SJSA1 (cell line): ENCODE results near the gene CLTCL1. TPM values are rescaled to one million over a fixed set of nuclear protein-coding genes. Genes with fewer than 3 reads are reported as not detected.

ENCODE experiments used
- DNase-seq, 2 experiments: peaks; one replicate each; pipeline ENCODE4 v3.0.0-alpha.2; 2015 to 2020; ENCODE audit warnings: low spot score in 2 of 2, low read depth in 1 of 2
- H3K27ac ChIP-seq: fragments of 250-450 bp; sonication (Bioruptor Pico); 2 replicates; pipeline ENCODE4 v1.5.1; 2020; ENCODE audit warnings: mild to moderate bottlenecking, moderate library complexity
- H3K27me3 ChIP-seq: fragments of 250-450 bp; sonication (Bioruptor Pico); replicated peaks from 2 replicates; pipeline ENCODE4 v1.5.1; 2020; ENCODE audit warnings: mild to moderate bottlenecking, moderate library complexity
- H3K36me3 ChIP-seq: fragments of 250-450 bp; sonication (Bioruptor Pico); 2 replicates; pipeline ENCODE4 v1.5.1; 2020; ENCODE audit warnings: mild to moderate bottlenecking
- H3K4me1 ChIP-seq: fragments of 250-450 bp; sonication (Bioruptor Pico); replicated peaks from 2 replicates; pipeline ENCODE4 v1.6.1; 2021; ENCODE audit warnings: mild to moderate bottlenecking
- H3K4me3 ChIP-seq: fragments of 250-450 bp; sonication (Bioruptor Pico); 2 replicates; pipeline ENCODE4 v1.5.1; 2020; ENCODE audit warnings: mild to moderate bottlenecking
- H3K9me3 ChIP-seq: fragments of 250-450 bp; sonication (Bioruptor Pico); replicated peaks from 2 replicates; pipeline ENCODE4 v1.5.1; 2020; ENCODE audit warnings: mild to moderate bottlenecking
- total RNA-seq: library from RNA; depleted of rRNA; stranded (reverse); fragments of >200 nt; shearing (Covaris generic); gene quantifications from 2 replicates; pipeline ENCODE4 v1.2.3, GENCODE V29; 2014

CLTCL1 gene
- total RNA-seq, 1 experiment from 2014 or later, result 17.1 TPM

- Histone ChIP-seq H3K27me3 (no peaks in the 10 kb centered on the region), H3K36me3 (peaks cover 37% of the 10 kb centered on the region), H3K9me3 (peaks cover 9% of the 10 kb centered on the region; the same call in 1 of the 2 replicates), H3K4me1 (peaks cover 41% of the 10 kb centered on the region), H3K27ac (no peak overlapping the region), H3K4me3 (no peak overlapping the region)
- DNase-seq, result no peak
These were observed 110.6 kb downstream of the CLTCL1 start for GRCh38 chr22:19180740-19181410.

GRCh38 chr22:19180234-19180633, 111.3 kb downstream of the CLTCL1 start:
- peaks cover 38% of the 10 kb centered on the region for H3K36me3 ChIP-seq
- no peak overlapping the region for H3K27ac ChIP-seq
- peaks cover 9% of the 10 kb centered on the region; the same call in 1 of the 2 replicates for H3K9me3 ChIP-seq
- no peak for DNase-seq
- no peaks in the 10 kb centered on the region for H3K27me3 ChIP-seq
- peaks cover 35% of the 10 kb centered on the region for H3K4me1 ChIP-seq
- no peak overlapping the region for H3K4me3 ChIP-seq

- H3K4me3 ChIP-seq, result peak overlapping the region; percentile 100
- peak in 1 of 2 experiments; percentile 82 for DNase-seq
- peaks cover 34% of the 10 kb centered on the region for H3K4me1 ChIP-seq
- peaks cover 43% of the 10 kb centered on the region for H3K36me3 ChIP-seq
- H3K9me3 ChIP-seq, result peaks cover 9% of the 10 kb centered on the region; the same call in 1 of the 2 replicates
- no peak overlapping the region for H3K27ac ChIP-seq
- H3K27me3 ChIP-seq, result no peaks in the 10 kb centered on the region
These were observed 111.9 kb downstream of the CLTCL1 start for GRCh38 chr22:19179497-19180048.

- H3K27ac ChIP-seq, result peak within 1 kb of the TSS; percentile 91
- DNase-seq, result peak; percentile 77 to 89
- H3K9me3 ChIP-seq, result peaks cover 9% of the 10 kb centered on the region; the same call in 1 of the 2 replicates
- H3K27me3 ChIP-seq, result no peaks in the 10 kb centered on the region
- H3K4me1 ChIP-seq, result peaks cover 37% of the 10 kb centered on the region
- H3K36me3 ChIP-seq, result peaks cover 49% of the 10 kb centered on the region
- H3K4me3 ChIP-seq, result peak within 1 kb of the TSS; percentile 100
These were observed 112.6 kb downstream of the CLTCL1 start, which contains the start of gene SLC25A1 for GRCh38 chr22:19178657-19179496. TSS of gene SLC25A1 (minus strand) at chr22:19178736. CDS start at chr22:19178673, 63 bp downstream.

- peak overlapping the region; percentile 100 for H3K4me3 ChIP-seq
- DNase-seq, result peak; percentile 63 to 76
- peaks cover 53% of the 10 kb centered on the region for H3K36me3 ChIP-seq
- H3K4me1 ChIP-seq, result peaks cover 42% of the 10 kb centered on the region
- peak overlapping the region; percentile 91 for H3K27ac ChIP-seq
- no peaks in the 10 kb centered on the region for H3K27me3 ChIP-seq
- peaks cover 9% of the 10 kb centered on the region; the same call in 1 of the 2 replicates for H3K9me3 ChIP-seq
These were observed 113.4 kb downstream of the CLTCL1 start for GRCh38 chr22:19178065-19178656.

GRCh38 chr22:19177164-19178064, 114.1 kb downstream of the CLTCL1 start:
- peak overlapping the region; percentile 91 for H3K27ac ChIP-seq
- H3K9me3 ChIP-seq, result peaks cover 9% of the 10 kb centered on the region; the same call in 1 of the 2 replicates

GRCh38 chr22:19176732-19177131, 114.8 kb downstream of the CLTCL1 start:
- Histone ChIP-seq H3K4me3 (peak overlapping the region; percentile 100), H3K27ac (no peak overlapping the region)

More at GRCh38 chr22:19177164-19178064, 114.1 kb downstream of the CLTCL1 start:
- H3K36me3 ChIP-seq, result peaks cover 54% of the 10 kb centered on the region
- H3K4me1 ChIP-seq, result peaks cover 49% of the 10 kb centered on the region
- no peaks in the 10 kb centered on the region for H3K27me3 ChIP-seq
- peak overlapping the region; percentile 100 for H3K4me3 ChIP-seq
- DNase-seq, result no peak

GRCh38 chr22:19176175-19176643, 115.3 kb downstream of the CLTCL1 start:
- no peak overlapping the region for H3K27ac ChIP-seq

More at GRCh38 chr22:19176732-19177131, 114.8 kb downstream of the CLTCL1 start:
- DNase-seq, result no peak
- peaks cover 9% of the 10 kb centered on the region; the same call in 1 of the 2 replicates for H3K9me3 ChIP-seq
- no peaks in the 10 kb centered on the region for H3K27me3 ChIP-seq
- peaks cover 51% of the 10 kb centered on the region for H3K4me1 ChIP-seq
- peaks cover 56% of the 10 kb centered on the region for H3K36me3 ChIP-seq

GRCh38 chr22:19175602-19176174, 115.8 kb downstream of the CLTCL1 start:
- Histone ChIP-seq H3K4me1 (peaks cover 58% of the 10 kb centered on the region), H3K27ac (no peak overlapping the region)
- no peak for DNase-seq

More at GRCh38 chr22:19176175-19176643, 115.3 kb downstream of the CLTCL1 start:
- Histone ChIP-seq H3K4me3 (no peak overlapping the region), H3K9me3 (peaks cover 9% of the 10 kb centered on the region; the same call in 1 of the 2 replicates), H3K4me1 (peaks cover 53% of the 10 kb centered on the region), H3K36me3 (peaks cover 61% of the 10 kb centered on the region), H3K27me3 (no peaks in the 10 kb centered on the region)
- no peak for DNase-seq

GRCh38 chr22:19175026-19175601, 116.4 kb downstream of the CLTCL1 start:
- Histone ChIP-seq H3K27ac (no peak overlapping the region), H3K36me3 (peaks cover 61% of the 10 kb centered on the region), H3K4me3 (no peak overlapping the region), H3K27me3 (no peaks in the 10 kb centered on the region), H3K9me3 (peaks cover 9% of the 10 kb centered on the region; the same call in 1 of the 2 replicates), H3K4me1 (peaks cover 63% of the 10 kb centered on the region)
- DNase-seq, result no peak

More at GRCh38 chr22:19175602-19176174, 115.8 kb downstream of the CLTCL1 start:
- H3K4me3 ChIP-seq, result no peak overlapping the region
- peaks cover 9% of the 10 kb centered on the region; the same call in 1 of the 2 replicates for H3K9me3 ChIP-seq
- H3K27me3 ChIP-seq, result no peaks in the 10 kb centered on the region
- peaks cover 61% of the 10 kb centered on the region for H3K36me3 ChIP-seq

- Histone ChIP-seq H3K9me3 (peaks cover 9% of the 10 kb centered on the region; the same call in 1 of the 2 replicates), H3K27me3 (peaks cover 7% of the 10 kb centered on the region), H3K36me3 (peaks cover 61% of the 10 kb centered on the region), H3K4me3 (no peak overlapping the region), H3K4me1 (peaks cover 63% of the 10 kb centered on the region), H3K27ac (no peak overlapping the region)
- DNase-seq, result peak in 1 of 2 experiments; percentile 63
These were observed 117.2 kb downstream of the CLTCL1 start for GRCh38 chr22:19174106-19175025.
